ENCODE results near the gene FRMD5.

The FRMD5 gene

GRCh38 chr15:43974852-43975251 lies 220.2 kb downstream of the FRMD5 start:
- DNase-seq (ENCODE audit: low read depth) = no peak

GRCh38 chr15:43969802-43970375 lies 225.2 kb downstream of the FRMD5 start:
- DNase-seq (ENCODE audit: low read depth) = no peak

GRCh38 chr15:43968551-43968950 lies 226.5 kb downstream of the FRMD5 start:
- no peak for DNase-seq (ENCODE audit: low read depth)

- DNase-seq (ENCODE audit: low read depth) = no peak
These were observed 228.4 kb downstream of the FRMD5 start for GRCh38 chr15:43966646-43967045.

GRCh38 chr15:43958861-43959330 lies 236.2 kb downstream of the FRMD5 start:
- peak; percentile 13 for DNase-seq (ENCODE audit: low read depth)

GRCh38 chr15:43957724-43958123 lies 237.3 kb downstream of the FRMD5 start:
- no peak for DNase-seq (ENCODE audit: low read depth)

GRCh38 chr15:43955140-43955539 lies 239.9 kb downstream of the FRMD5 start:
- no peak for DNase-seq (ENCODE audit: low read depth)

GRCh38 chr15:43954181-43954621 lies 240.9 kb downstream of the FRMD5 start:
- no peak for DNase-seq (ENCODE audit: low read depth)

- DNase-seq (ENCODE audit: low read depth) = no peak
These were observed 241.7 kb downstream of the FRMD5 start for GRCh38 chr15:43953402-43953801.

GRCh38 chr15:43950531-43950930 lies 244.5 kb downstream of the FRMD5 start:
- DNase-seq (ENCODE audit: low read depth) = no peak

- DNase-seq (ENCODE audit: low read depth) = no peak
These were observed 246.3 kb downstream of the FRMD5 start for GRCh38 chr15:43948691-43949325.

- DNase-seq (ENCODE audit: low read depth) = no peak
These were observed 251.6 kb downstream of the FRMD5 start for GRCh38 chr15:43943511-43943910.

GRCh38 chr15:43942194-43942593 lies 252.9 kb downstream of the FRMD5 start:
- no peak for DNase-seq (ENCODE audit: low read depth)

- no peak for DNase-seq (ENCODE audit: low read depth)
These were observed 253.5 kb downstream of the FRMD5 start for GRCh38 chr15:43941555-43941954.

GRCh38 chr15:43941071-43941470 lies 254.0 kb downstream of the FRMD5 start:
- DNase-seq (ENCODE audit: low read depth) = no peak

- no peak for DNase-seq (ENCODE audit: low read depth)
These were observed 256.0 kb downstream of the FRMD5 start for GRCh38 chr15:43939070-43939469.

- DNase-seq (ENCODE audit: low read depth) = no peak
These were observed 260.6 kb downstream of the FRMD5 start for GRCh38 chr15:43934480-43934879.

- DNase-seq (ENCODE audit: low read depth) = no peak
These were observed 262.2 kb downstream of the FRMD5 start for GRCh38 chr15:43932907-43933306.

- DNase-seq (ENCODE audit: low read depth) = no peak
These were observed 263.2 kb downstream of the FRMD5 start for GRCh38 chr15:43931790-43932435.

GRCh38 chr15:43931119-43931518 lies 264.0 kb downstream of the FRMD5 start:
- DNase-seq (ENCODE audit: low read depth) = no peak

- no peak for DNase-seq (ENCODE audit: low read depth)
These were observed 264.5 kb downstream of the FRMD5 start for GRCh38 chr15:43930556-43930955.

- DNase-seq (ENCODE audit: low read depth) = no peak
These were observed 265.0 kb downstream of the FRMD5 start for GRCh38 chr15:43930079-43930478.

- no peak for DNase-seq (ENCODE audit: low read depth)
These were observed 266.9 kb downstream of the FRMD5 start for GRCh38 chr15:43928152-43928551.

Measured in fibroblast of the conjunctiva (primary cell).